EL (cell line): ENCODE data around the gene HNRNPU.

Source experiments
- DNase-seq: peaks from one replicate; pipeline ENCODE4 v3.0.0-alpha.2; 2016

Gene HNRNPU

DNA sequence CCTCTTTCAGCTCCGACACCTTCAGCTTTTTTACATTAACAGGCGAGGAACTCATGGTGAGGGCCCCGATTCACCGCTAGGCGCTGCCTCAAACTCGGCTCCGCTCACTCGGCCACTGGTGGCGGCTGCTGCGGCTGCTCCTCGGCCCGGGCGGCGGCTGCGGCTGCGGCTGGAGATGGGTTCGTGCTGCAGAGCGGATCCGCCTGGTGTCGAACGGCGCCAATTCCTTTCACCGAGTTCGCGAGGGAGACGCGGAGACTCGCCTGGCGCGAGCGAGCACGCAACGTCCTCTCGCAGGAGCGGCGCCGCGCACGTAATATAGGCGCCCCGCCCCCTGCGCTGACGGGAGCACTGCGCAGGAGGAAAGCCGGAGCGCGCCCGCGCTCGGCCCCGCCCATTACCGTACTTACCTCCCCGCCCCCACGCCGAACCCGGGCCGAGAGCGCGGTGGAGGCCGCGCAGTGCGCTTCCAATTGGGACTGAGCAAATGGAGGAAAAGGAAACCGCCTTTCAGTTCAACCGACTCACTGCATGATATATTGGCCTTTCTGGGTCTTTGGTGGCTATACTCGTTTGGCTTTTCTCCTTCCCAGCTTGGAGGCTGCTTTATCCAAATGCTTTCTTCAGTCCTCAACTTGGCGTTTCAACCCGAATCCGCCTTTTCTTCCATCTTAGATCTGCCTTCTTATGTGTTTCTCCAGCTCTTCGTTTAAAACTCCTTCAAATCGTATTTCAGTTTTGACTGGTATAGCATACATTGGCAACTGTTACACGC lies at the start of gene HNRNPU:
TSS of gene HNRNPU (minus strand) at position 291 of the 775 bp plus-strand sequence. CDS start at position 55, 236 bp downstream.
- peak; percentile 95 for DNase-seq

DNA sequence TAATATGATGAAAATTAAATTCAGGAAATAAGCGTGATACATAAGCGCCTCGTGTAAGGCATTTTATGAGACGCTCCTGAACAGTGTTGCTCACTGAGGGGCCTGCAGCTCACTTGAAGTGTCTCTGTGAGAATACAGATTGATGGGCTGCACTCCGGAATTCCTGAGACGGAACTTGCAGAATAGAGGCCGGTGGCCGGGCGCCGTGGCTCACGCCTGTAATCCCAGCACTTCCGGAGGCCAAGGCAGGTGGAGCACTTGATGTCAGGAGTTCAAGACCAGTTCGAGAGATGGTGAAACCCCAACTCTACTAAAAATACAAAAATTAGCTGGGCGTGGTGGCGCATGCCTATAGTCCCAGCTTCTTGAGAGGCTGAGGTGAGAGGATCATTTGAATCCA lies 49.5 kb upstream of the HNRNPU start:
- DNase-seq = no peak

DNA sequence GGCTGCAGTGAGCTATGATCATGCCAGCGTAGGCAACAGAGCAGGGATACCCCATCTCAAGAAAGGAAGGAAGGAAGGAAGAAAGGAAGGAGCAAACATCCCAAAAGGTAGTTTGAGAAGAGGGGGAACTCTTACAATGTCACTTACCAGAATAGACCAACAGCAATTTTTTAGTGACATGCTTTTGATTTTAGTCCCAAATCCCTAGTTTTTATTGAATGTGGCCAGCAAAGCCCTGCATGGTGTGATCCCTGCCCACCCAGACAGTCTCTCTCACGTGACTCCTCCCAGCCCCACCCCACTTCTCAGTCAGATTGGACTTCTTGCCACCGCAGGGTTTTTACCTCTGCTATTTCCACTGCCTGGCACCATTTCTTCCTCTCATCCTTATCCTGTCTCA lies 39.8 kb upstream of the HNRNPU start:
- no peak for DNase-seq

DNA sequence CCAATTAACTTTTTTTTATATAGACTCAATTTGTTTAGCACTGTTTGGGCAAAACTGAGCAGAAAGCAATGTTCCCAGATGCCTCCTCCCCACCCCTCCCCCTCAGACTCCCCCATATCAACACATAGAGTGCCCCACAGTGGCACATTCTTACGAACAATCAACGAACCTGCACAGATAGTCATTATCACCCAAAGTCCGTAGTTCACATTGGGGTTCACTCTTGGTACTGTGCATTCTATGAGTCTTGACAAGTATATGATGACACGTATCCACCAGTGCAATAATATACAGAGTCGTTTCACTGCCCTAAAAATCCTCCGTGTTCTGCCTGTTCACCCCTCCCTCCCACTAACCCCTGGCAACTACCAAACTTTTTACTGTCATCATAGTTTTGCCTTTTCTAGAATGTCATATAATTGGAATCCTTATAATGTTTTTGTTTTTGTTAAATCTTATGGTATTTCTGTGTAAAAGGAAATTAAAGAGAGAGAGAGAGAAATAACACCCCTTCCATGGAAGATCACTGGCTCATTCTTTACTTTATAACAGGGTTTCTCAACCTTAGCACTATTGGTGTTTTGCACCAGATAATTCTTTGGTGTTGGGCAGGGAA lies 37.2 kb upstream of the HNRNPU start:
- no peak for DNase-seq

DNA sequence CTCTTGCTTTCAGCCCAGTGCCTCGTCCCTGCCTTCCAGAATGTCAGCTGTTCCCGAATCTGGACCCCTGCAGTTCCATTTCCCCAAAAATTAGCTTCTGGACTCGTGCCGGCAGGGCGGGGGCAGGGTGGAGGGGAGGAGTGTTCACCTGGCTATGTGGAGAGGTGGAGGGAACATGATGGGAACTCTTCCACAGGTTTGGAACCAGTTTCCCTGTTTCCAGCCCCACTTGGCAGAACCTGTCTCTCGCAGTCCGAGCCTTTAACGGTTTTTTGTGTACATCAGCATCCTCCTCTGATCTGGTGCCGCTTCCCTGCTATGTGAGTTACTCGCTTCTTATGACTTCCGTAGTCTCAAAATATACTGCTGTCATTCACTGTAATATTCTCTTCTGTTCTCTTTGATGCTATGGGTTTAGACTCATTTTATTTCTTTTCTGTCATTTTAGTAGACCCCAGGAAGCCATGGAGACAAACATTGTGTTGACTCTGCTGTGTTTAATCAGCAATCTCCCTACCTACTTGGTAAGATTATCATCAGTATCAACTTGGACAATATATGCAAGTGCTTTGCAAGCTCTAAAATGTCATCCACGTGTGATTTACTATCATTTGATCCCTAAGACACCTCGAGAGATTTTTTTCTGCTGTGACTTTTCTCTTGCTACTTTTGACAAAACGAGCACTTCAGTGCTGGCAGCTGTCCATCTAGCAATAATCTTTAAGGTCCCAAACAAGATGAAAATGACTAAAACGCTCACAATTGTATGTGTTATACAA lies 33.3 kb upstream of the HNRNPU start:
- DNase-seq = no peak

DNA sequence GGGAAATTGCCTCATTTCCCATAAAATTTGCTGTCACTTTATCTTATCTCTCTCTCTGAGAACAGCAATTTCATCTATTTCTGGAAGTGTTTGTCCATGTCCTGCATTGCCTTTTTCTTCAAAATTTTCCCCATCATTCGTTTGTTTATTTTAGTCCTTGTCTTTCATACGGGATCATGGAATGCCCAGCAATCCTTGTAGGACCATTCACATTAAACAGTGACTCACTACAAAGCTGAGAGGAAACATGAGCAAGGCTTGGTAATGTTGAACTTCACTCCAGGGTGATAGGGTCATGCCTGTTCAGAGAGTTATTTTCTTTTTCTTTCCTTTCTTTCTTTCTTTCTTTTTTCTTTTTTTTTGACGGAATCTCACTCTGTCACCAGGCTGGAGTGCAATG lies 32.2 kb upstream of the HNRNPU start:
- DNase-seq = peak; percentile 74

DNA sequence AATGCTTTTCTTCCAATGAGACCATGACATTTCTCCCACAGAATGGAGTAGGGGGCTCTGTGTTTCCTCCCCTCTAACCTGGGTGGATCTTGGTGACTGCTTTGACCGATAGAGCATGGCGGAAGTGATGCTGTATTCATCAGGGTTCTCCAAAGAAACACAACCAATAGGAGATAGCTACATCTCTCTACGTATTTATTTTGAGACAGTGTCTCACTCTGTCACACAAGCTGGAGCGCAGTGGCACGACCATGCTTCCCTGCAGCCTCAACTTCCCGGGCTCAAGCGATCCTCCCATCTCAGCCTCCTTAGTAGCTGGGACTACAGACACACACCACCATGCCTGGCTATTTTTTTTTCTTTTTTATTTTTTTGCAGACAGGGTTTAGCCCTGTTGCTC lies 29.5 kb upstream of the HNRNPU start:
- DNase-seq = no peak

DNA sequence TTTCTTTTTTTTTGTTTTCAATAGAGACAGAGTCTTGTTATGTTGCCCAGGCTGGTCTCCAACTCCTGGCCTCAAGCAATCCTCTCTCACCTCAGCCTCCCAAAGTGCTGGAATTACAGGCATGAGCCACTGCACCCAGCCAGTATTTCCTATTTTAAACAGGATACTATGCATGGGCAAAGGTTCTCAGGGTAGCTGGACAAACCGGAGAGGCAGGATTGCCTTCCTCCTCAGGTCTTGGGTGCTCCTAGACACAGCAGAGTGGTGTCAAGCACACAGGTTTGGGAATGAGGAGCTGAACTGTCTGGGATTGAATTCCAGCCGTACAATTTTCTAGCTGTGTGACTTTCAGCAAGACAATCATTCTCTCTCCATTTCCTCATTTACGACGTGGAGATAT lies 22.9 kb upstream of the HNRNPU start:
- DNase-seq = no peak

DNA sequence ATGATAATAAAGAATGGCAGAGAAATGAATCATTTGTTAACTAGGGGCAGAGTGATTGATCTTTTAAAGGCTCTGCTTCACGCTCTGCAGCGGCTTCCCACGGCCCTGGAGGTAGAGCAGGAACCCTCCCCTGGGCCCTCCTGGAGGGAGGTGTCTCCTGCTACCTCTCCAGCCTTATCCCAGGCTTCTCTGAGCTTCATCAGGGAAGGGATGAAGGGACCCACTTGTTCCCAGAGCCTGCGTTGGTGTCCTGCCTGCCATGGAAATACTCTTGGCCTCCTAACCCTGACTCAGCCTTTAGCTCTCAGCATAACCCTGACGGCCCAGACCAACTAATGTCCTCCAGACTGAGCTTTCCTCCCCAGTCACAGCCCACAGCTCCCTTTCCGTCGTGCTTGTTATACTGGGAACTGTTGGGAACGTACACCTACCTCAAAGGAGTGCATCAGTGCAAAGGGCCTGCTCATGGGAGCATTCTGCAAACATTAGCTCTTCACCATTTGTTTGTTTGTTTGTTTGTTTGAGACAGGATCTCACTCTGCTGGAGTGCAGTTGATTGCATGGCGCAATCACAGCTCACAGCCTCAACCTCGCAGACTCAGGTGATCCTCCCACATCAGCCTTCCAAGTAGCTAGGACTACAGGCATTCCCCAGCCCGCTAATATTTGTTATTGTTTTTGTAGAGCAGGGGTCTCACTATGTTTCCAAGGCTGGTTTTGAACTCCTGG lies 17.4 kb upstream of the HNRNPU start:
- no peak for DNase-seq

DNA sequence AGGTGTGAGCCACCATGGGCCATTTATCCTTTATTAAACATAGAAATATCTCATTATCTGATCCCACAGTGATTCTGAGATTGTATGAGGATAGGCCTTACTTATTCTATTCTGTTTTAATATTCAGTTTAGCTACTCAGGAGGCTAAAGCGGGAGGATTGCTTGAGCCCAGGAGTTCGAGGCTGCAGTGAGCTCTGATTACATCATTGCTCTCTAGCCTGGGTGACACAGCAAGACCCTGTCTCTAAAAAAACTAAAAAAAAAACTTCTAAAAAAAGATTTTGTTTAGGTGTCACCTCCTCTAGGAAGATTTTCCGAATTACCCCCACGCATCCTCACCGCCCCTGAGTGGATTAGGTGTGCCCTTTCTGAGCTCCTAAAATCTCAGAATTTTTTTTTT lies 14.3 kb upstream of the HNRNPU start:
- DNase-seq = no peak

DNA sequence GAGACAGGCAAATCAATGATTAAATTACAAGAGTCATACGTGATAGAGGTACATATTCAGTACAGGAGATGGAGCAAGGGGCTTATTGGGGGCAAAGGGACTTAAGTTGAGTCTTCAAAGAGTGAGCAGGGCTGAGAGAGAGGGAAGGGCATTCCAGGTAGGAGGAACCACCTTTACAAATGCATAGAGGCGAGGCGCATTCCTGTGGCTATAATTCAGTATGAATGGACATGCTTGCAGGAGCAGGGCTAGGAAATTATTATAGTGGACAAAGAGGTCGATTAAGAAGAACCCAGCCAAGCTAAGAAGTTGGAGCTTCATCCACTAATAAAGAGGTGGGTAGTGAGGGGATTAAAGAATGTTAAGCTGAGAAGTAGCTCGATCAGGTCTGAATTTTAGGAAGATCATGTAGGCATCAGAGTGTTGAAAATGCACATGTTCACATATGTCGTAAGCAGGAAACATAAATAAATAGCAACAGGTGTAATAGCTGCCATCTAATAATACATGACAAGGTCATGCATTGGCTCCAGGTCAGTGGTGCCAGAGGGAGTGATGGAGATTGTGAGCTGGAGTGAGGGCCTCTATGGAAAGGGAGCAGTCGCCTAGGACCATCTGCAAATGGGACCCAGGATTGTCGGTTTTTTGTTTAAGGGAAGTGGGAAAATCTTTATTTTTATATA lies 12.0 kb upstream of the HNRNPU start:
- no peak for DNase-seq

DNA sequence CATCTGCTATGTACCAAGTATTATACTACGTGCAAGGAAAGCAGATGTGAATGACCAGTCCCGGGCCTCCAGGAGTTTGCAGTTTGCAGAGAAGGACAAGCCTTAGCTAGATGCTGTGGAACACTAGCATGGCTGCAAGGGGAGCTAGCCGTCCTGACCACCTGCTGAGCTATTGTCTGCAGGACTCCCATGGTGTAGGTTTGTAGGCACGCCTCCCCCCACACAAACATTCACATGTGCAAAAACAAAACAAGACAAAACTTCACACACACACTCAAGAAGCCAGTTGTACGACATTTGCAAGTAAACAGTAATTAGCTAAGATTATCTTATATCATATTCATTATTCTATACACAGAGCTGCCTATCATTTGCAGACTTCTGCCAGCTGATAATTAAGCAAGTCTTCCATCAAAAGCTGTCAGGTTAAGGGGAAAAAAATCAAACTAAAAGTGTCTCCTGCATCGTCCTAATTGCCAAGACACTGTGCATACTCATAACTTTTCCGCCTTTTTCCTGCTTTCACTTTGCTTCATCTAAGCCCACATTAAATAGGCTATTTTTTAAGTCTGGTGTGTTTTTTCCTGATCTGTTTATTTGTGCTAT lies 10.7 kb upstream of the HNRNPU start:
- DNase-seq = no peak

DNA sequence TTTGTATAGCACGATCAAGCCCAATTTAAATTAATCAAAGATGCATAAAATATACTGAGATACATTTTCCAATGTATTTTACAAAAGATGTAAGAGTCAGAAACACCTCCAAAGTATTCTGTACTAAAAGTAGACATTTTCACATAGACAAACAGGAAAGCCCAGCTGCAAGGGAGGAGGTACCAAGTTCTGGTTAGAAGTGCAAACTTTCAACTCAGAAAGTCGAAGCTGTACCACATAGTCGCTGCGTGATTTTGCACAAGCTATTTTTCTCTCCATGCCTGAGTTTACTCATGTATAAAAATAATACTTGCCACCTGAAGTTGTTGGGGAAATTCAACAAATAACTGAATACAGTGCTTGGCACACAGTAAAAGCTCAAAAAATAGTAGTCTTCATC lies 5.6 kb upstream of the HNRNPU start:
- no peak for DNase-seq

DNA sequence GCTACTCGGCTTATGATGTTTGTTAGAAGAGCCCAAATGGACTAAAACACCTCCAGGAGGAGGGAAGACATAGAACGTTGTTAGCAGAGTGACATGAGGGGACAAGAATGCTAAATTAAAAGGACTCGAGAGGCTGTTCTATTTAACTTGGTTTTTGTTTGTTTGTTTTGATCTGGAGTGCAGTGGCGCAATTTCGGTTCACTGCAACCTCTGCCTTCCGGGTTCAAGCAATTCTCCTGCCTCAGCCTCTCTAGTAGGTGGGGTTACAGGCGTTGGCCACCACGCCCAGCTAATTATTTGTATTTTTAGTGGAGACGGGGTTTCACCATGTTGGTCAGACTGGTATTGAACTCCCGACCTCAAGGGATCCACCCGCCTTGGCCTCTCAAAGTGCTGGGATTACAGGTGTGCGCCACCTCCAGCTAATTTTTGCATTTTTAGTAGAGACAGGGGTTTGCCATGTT lies 5.1 kb upstream of the HNRNPU start:
- DNase-seq = no peak

DNA sequence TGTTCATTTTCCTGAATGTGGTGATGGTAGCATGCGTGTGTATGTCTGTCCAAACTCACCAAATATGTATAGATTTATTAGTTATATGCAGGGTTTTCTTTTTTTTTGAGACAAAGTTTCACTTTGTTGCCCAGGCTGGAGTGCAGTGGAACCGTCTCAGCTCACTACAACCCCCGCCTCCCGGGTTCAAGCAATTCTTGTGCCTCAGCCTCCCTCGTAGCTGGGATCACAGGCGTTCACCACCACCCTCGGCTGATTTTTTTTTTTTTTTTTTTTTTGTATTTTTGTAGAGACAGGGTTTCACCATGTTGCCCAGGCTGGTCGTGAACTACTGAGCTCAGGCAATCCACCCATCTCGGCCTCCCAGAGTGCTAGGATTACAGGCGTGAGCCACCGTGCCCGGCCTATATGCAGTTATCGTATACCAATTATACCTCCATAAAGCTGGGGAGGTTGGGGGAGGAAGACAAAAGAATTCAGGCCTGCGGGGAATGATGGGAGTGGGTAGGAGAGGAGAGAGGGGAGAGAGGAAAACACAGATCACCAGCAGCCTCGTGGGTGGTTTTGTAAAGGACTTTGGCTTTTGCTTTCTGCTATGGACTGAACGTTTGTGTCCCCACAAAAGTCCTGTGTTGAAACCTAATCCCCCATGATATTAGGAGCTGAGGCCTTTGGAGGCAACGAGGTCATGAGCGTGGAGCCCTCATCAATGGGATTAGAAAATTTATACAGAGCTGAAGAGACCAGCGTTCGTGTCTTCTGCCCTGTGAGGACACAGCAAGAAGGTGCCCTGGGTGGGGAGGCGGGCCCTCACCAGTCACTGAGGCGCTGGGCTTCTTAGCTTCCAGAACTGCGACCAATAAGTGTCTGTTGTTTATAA lies 4.4 kb upstream of the HNRNPU start:
- no peak for DNase-seq

DNA sequence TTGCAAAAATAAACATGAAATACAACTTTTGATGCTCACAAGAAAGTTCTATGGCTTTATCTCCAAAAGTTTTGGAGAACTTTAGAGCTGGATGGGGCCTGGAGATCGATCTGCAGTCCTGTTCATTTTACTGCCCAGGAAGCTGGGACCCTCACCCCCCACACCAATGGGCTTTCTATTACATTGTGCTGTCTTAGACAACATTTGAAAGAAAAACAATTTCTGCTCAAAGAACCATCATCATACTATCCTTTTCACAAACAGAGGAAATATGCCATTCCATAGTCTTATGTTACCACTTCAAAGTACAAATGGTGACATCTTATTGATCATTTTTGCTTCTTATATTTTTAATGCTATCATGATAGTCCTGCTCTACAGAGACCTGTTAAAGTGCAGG lies 2.0 kb upstream of the HNRNPU start:
- DNase-seq = no peak

DNA sequence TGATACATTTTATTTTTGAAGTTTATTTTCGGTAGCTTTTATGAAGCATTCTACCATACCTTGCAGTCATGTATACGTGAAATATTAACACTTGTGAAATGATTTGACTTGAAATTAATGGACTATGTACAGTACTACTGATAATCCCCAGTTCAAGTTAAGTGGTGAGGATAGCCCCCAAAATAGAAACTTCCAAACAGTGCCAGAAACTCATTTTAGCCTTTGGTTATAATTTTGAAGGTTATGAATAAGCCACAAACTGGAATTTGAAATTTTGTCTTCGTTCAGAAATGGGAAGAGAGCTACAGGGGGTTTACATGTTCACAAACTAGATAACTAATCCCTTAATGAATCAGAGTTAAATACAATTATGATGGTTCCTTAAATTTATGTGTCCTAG lies 1.5 kb upstream of the HNRNPU start:
- no peak for DNase-seq

DNA sequence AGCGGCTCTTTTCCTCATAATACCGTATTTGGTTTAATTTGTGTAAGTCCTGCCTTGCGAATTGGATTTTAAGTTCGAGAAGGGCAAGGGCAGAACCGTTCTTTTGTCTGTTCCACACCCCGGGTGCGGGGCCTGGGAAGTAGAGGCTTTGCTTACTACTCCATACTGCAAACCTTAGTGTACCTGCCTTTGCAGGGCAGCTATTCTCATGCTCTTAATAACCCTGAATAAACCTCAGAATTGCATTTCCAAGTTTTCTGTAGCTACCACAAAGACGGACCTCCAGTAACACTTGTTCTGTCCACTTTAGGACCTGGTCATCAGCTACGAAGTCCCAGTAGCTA lies 657 bp upstream of the HNRNPU start:
- DNase-seq = no peak

DNA sequence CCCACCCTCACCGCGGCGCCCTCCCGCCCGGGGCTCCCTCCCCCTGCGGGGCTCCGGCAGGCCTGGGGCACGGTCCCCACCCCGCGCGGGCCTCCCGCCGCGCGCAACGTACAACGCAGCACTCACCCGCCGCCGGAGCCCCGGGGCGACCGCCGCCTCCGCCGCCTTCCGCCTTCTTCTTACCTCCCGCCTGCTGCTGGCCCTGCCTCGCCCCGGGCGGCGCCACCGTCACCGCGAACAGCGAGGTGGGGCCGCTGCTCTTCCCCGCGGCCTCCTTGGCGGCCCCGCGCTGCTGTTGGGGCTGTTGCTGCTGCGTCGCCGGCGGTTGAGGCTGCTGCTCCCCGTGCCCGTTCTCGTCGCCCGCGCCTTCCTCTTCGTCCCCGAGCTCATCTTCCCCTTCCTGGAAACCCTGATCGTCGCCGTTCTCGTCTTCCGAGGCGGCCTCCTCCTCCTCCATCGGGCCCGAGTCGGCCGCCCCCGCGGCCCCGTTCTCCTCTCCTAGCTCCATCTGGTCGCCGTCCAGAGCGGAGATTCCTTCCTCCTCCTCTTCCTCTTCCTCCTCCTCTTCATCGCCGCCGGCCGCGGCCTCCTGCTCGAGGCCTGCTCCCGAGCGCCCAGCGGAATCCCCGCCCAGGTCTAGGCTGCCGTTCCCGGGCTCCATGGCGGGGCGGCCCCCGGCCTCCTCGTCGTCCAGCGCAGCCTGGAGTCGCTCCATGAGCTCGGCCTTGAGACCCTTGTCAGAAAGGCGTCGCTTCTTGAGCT lies 671 bp downstream of the HNRNPU start:
- DNase-seq = no peak

DNA sequence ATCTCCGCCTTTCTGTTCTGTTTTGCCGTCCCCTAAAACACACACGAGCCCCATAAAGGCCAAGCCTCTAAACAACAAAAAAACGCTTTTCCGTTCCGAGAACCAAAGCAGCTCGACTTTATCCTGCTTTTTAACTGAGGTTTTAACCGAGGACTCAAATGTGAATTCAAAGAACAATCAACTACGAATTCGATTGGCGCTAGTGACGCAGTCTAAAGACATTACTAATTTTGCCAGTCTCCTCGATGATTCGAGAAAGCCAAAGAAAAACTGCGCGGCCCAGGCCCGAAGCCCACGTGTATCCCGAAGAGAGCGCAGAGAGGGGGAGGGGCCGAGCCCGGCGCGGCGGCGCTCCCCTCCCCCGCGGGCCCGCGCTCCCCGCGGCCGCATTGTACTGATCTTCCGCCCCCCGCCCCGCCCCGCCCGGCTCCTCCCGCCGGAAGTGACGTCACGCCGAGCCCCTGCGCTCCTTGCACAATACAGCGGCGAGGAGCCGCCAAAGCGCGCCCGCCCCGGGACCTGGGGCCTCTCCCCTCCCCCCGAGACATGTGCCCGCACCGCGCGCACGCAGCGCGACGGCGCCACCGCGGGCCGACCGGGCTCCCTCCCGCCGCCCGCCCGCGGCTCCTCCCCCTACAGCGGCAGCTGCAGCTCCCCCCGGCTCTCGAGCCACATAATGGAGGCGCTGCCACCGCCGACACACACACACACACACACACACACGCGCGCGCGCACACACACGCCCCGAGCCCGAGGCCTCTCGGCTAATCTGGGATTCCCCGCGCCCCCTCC lies 1.4 kb downstream of the HNRNPU start:
- peak; percentile 94 for DNase-seq
